Gastrocnemius medialis (tissue), 4 donors: Measurements from ENCODE around the gene CELF4.

Experiments used
- POLR2A ChIP-seq, 2 donors: fragments of 450-650 bp; IDR thresholded peaks; one replicate each; pipeline ENCODE4 v1.6.1; 2017; ENCODE audit warnings: antibody characterized with exemption in 2 of 2, mild to moderate bottlenecking in 2 of 2, moderate library complexity in 2 of 2
- TF ChIP-seq, protein P1 (sequence below), 5 experiments: fragments of 450-650 bp in 3 of 5; fragments of 200-600 bp in 2 of 5; sonication (generic) in 2 of 5; IDR thresholded peaks in 4 of 5; conservative IDR thresholded peaks in 1 of 5; 1 replicate in 4 of 5; 2 replicates in 1 of 5; pipeline ENCODE4 v1.5.1; 2016 to 2019; ENCODE audit warnings: antibody characterized with exemption in 5 of 5, mild to moderate bottlenecking in 3 of 5, moderate library complexity in 3 of 5

- no peak for TF ChIP-seq POLR2A (IDR thresholded peaks at IDR 0.05)
- TF ChIP-seq, protein P1, sequence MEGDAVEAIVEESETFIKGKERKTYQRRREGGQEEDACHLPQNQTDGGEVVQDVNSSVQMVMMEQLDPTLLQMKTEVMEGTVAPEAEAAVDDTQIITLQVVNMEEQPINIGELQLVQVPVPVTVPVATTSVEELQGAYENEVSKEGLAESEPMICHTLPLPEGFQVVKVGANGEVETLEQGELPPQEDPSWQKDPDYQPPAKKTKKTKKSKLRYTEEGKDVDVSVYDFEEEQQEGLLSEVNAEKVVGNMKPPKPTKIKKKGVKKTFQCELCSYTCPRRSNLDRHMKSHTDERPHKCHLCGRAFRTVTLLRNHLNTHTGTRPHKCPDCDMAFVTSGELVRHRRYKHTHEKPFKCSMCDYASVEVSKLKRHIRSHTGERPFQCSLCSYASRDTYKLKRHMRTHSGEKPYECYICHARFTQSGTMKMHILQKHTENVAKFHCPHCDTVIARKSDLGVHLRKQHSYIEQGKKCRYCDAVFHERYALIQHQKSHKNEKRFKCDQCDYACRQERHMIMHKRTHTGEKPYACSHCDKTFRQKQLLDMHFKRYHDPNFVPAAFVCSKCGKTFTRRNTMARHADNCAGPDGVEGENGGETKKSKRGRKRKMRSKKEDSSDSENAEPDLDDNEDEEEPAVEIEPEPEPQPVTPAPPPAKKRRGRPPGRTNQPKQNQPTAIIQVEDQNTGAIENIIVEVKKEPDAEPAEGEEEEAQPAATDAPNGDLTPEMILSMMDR (IDR thresholded peaks at IDR 0.05 in 4 of 5, conservative IDR thresholded peaks at IDR 0.05 in 1 of 5): no peak
Measured at GRCh38 chr18:37448946-37449345, 116.7 kb downstream of the CELF4 start.
